Prostate gland (tissue), 2 donors: ENCODE results near the gene LXN.

Experiments
- POLR2A ChIP-seq: fragments of 450-650 bp; IDR thresholded peaks from one replicate; pipeline ENCODE4 v1.6.1; 2016; ENCODE audit warnings: antibody characterized with exemption, mild to moderate bottlenecking
- TF ChIP-seq, protein P1 (sequence below), 4 experiments: fragments of 200-600 bp in 2 of 4; fragments of 450-650 bp in 2 of 4; sonication (generic) in 2 of 4; IDR thresholded peaks; 1 replicate in 3 of 4; 2 replicates in 1 of 4; pipeline ENCODE4 v1.5.1; 2016 to 2019; ENCODE audit warnings: antibody characterized with exemption in 4 of 4, mild to moderate bottlenecking in 2 of 4, moderate library complexity in 2 of 4

- TF ChIP-seq, protein P1, sequence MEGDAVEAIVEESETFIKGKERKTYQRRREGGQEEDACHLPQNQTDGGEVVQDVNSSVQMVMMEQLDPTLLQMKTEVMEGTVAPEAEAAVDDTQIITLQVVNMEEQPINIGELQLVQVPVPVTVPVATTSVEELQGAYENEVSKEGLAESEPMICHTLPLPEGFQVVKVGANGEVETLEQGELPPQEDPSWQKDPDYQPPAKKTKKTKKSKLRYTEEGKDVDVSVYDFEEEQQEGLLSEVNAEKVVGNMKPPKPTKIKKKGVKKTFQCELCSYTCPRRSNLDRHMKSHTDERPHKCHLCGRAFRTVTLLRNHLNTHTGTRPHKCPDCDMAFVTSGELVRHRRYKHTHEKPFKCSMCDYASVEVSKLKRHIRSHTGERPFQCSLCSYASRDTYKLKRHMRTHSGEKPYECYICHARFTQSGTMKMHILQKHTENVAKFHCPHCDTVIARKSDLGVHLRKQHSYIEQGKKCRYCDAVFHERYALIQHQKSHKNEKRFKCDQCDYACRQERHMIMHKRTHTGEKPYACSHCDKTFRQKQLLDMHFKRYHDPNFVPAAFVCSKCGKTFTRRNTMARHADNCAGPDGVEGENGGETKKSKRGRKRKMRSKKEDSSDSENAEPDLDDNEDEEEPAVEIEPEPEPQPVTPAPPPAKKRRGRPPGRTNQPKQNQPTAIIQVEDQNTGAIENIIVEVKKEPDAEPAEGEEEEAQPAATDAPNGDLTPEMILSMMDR (IDR thresholded peaks at IDR 0.05) = no peak
- TF ChIP-seq POLR2A = no peak
Observed at GRCh38 chr3:158671821-158672214, 630 bp downstream of the LXN start.
